PC-3 (cell line): ENCODE data around the gene MAPK8. TPM values are rescaled to one million over a fixed set of nuclear protein-coding genes. Genes with fewer than 3 reads are reported as not detected.
"Not testable (repeated sequence)": the region's sequence is repeated elsewhere in the genome, so short reads cannot be mapped to it uniquely, and the experiment has no call there.

Experiments
- ATAC-seq: fragments of 200-7000 bp; cut with Tn5 transposase; 2 replicates; pipeline ENCODE4 v1.9.1; 2020; ENCODE audit warnings: mild to moderate bottlenecking, moderate library complexity
- BruUV-seq: library from RNA; stranded (reverse); fragments of 400-500 nt; replicated peaks from 2 replicates; lab custom pipeline; 2021; lab: Mats Ljungman, UMichigan
- CTCF ChIA-PET: fragments of 300-600 bp; sonication (Branson Sonifier 250); formaldehyde crosslinking; loops from one replicate; lab custom pipeline; 2022; ENCODE audit warnings: antibody characterized with exemption; lab: Charles Lee
- POLR2A ChIA-PET: fragments of 300-600 bp; sonication (Branson Sonifier 250); formaldehyde crosslinking; loops from one replicate; lab custom pipeline; 2022; ENCODE audit warnings: antibody characterized with exemption; ENCODE audit not compliant: unreplicated experiment; lab: Charles Lee
- DNase-seq: peaks from one replicate; pipeline ENCODE4 v3.0.0-alpha.2; 2015
- H2AFZ ChIP-seq: fragments of 300-600 bp; sonication (generic); 2 replicates; pipeline ENCODE4 v1.6.0; 2016; ENCODE audit warnings: antibody characterized with exemption, low read length
- H3F3A ChIP-seq: fragments of 300-600 bp; sonication (generic); one replicate; pipeline ENCODE4 v1.6.0; 2017; ENCODE audit warnings: antibody characterized with exemption, low read length, control low read depth, mild to moderate bottlenecking; ENCODE audit not compliant: unreplicated experiment
- H3K27ac ChIP-seq: fragments of 300-600 bp; sonication (generic); 2 replicates; pipeline ENCODE4 v1.5.1; 2016; ENCODE audit warnings: mild to moderate bottlenecking, low read length
- H3K27me3 ChIP-seq: fragments of 300-600 bp; sonication (generic); 2 replicates; pipeline ENCODE4 v1.6.1; 2016; ENCODE audit warnings: low read length, mixed read lengths
- H3K36me3 ChIP-seq: fragments of 300-600 bp; sonication (generic); 2 replicates; pipeline ENCODE4 v1.6.1; 2016; ENCODE audit warnings: low read depth, mixed run types, low read length, mixed read lengths
- H3K4me1 ChIP-seq: fragments of 300-600 bp; sonication (generic); 2 replicates; pipeline ENCODE4 v1.5.1; 2016; ENCODE audit warnings: low read length; ENCODE audit not compliant: insufficient read depth
- H3K4me2 ChIP-seq: fragments of 300-600 bp; sonication (generic); 2 replicates; pipeline ENCODE4 v1.6.0; 2016; ENCODE audit warnings: low read length
- H3K4me3 ChIP-seq: fragments of 300-600 bp; sonication (generic); 2 replicates; pipeline ENCODE4 v1.5.1; 2016; ENCODE audit warnings: mild to moderate bottlenecking, low read length, mixed read lengths
- H3K79me2 ChIP-seq: fragments of 300-600 bp; sonication (generic); 2 replicates; pipeline ENCODE4 v1.6.1; 2017; ENCODE audit warnings: low read length, mixed read lengths
- H3K9ac ChIP-seq: fragments of 300-600 bp; sonication (generic); 2 replicates; pipeline ENCODE4 v1.6.0; 2016; ENCODE audit warnings: mild to moderate bottlenecking, low read length
- H3K9me2 ChIP-seq: fragments of 300-600 bp; sonication (generic); replicated peaks from 2 replicates; pipeline ENCODE4 v1.6.1; 2016; ENCODE audit warnings: mixed run types, low read length, mixed read lengths
- H3K9me3 ChIP-seq: fragments of 300-600 bp; sonication (generic); 2 replicates; pipeline ENCODE4 v1.6.1; 2016; ENCODE audit warnings: low read length, mixed read lengths
- H4K20me1 ChIP-seq: fragments of 300-600 bp; sonication (generic); 2 replicates; pipeline ENCODE4 v1.6.1; 2016; ENCODE audit warnings: low read length, mixed read lengths
- CTCF ChIP-seq: fragments of 300-600 bp; sonication (generic); conservative IDR thresholded peaks from 2 replicates; pipeline ENCODE4 v1.5.1; 2017; ENCODE audit warnings: antibody characterized with exemption, low read depth, mild to moderate bottlenecking, low read length
- EZH2 ChIP-seq: fragments of 300-600 bp; sonication (generic); IDR thresholded peaks from one replicate; pipeline ENCODE4 v1.6.1; 2017; ENCODE audit warnings: antibody characterized with exemption, mild to moderate bottlenecking, low read length; ENCODE audit not compliant: unreplicated experiment
- EZH2phosphoT487 ChIP-seq: fragments of 300-600 bp; sonication (generic); IDR thresholded peaks from 2 replicates; pipeline ENCODE4 v1.6.1; 2018; ENCODE audit warnings: mild to moderate bottlenecking, antibody characterized with exemption, low read length, borderline replicate concordance
- intact Hi-C: fragments of 100-400 bp; cut with micrococcal nuclease; formaldehyde crosslinking; loops from 2 replicates; pipeline ENCODE4 v1.9.0; 2023
- total RNA-seq: library from RNA; depleted of rRNA; stranded (reverse); fragments of >200 nt; gene quantifications from 2 replicates; pipeline ENCODE4 v1.2.3, GENCODE V29; 2014

MAPK8 gene
- total RNA-seq, 1 experiment from 2014 or later: 26.6 TPM

- Histone ChIP-seq H3K4me3 (no peak overlapping the region), H3K9me3 (peaks cover 3% of the 10 kb centered on the region; the same call in 1 of the 2 replicates), H3K9me2 (no peaks in the 10 kb centered on the region), H3F3A (no peaks in the 10 kb centered on the region), H3K36me3 (peaks cover 4% of the 10 kb centered on the region; the same call in 1 of the 2 replicates), H3K27ac (no peak overlapping the region), H3K9ac (no peak overlapping the region), H3K4me2 (no peak overlapping the region), H3K27me3 (no peaks in the 10 kb centered on the region; the same call in 1 of the 2 replicates), H4K20me1 (no peaks in the 10 kb centered on the region), H2AFZ (no peak overlapping the region), H3K4me1 (peaks cover 5% of the 10 kb centered on the region; the same call in 1 of the 2 replicates), H3K79me2 (no peaks in the 10 kb centered on the region)
- no TSS peak for BruUV-seq
- POLR2A ChIA-PET: no interaction called here
- intact Hi-C loops: loop anchor here (2.0 kb wide), 1 partner anchor 53 kb away; no protein-coding TSS in a partner anchor
- no peak for ATAC-seq
- TF ChIP-seq CTCF (no peak), EZH2 (no peak), EZH2phosphoT487 (no peak)
- DNase-seq: no peak
- CTCF ChIA-PET: no interaction called here
Observed at GRCh38 chr10:48417374-48417773, 110.9 kb downstream of the MAPK8 start.

GRCh38 chr10:48418189-48418788 is 111.8 kb downstream of the MAPK8 start:
- CTCF ChIA-PET: no interaction called here
- intact Hi-C loops: no loop called here
- POLR2A ChIA-PET: no interaction called here
- no peaks in the 10 kb centered on the region for H3F3A ChIP-seq
- no peak overlapping the region for H2AFZ ChIP-seq
- H3K27me3 ChIP-seq: peaks cover 6% of the 10 kb centered on the region; the same call in 1 of the 2 replicates
- no peaks in the 10 kb centered on the region for H3K36me3 ChIP-seq
- no TSS peak for BruUV-seq
- H3K4me2 ChIP-seq: no peak overlapping the region
- no peak for ATAC-seq
- no peak overlapping the region for H3K4me3 ChIP-seq
- DNase-seq: no peak
- peaks cover 5% of the 10 kb centered on the region; the same call in 1 of the 2 replicates for H3K4me1 ChIP-seq
- H3K9me3 ChIP-seq: no peaks in the 10 kb centered on the region
- H3K27ac ChIP-seq: no peak overlapping the region
- H4K20me1 ChIP-seq: no peaks in the 10 kb centered on the region
- no peak for TF ChIP-seq EZH2phosphoT487
- no peak for TF ChIP-seq EZH2
- H3K9ac ChIP-seq: no peak overlapping the region
- H3K9me2 ChIP-seq: no peaks in the 10 kb centered on the region
- H3K79me2 ChIP-seq: no peaks in the 10 kb centered on the region

GRCh38 chr10:48419714-48420113 is 113.2 kb downstream of the MAPK8 start:
- H2AFZ ChIP-seq: no peak overlapping the region
- H3F3A ChIP-seq: no peaks in the 10 kb centered on the region
- no peaks in the 10 kb centered on the region for H3K79me2 ChIP-seq
- H3K4me3 ChIP-seq: no peak overlapping the region
- TF ChIP-seq CTCF (no peak), EZH2 (no peak), EZH2phosphoT487 (no peak)
- no peaks in the 10 kb centered on the region for H3K36me3 ChIP-seq
- no TSS peak for BruUV-seq
- H3K4me2 ChIP-seq: no peak overlapping the region
- intact Hi-C loops: no loop called here
- H3K9ac ChIP-seq: no peak overlapping the region
- H4K20me1 ChIP-seq: no peaks in the 10 kb centered on the region
- peaks cover 5% of the 10 kb centered on the region; the same call in 1 of the 2 replicates for H3K4me1 ChIP-seq
- H3K27ac ChIP-seq: no peak overlapping the region
- no peaks in the 10 kb centered on the region for H3K9me2 ChIP-seq
- no peaks in the 10 kb centered on the region for H3K9me3 ChIP-seq
- DNase-seq (no peak), ATAC-seq (no peak)
- ChIA-PET POLR2A (no interaction called here), CTCF (no interaction called here)
- peaks cover 7% of the 10 kb centered on the region; the same call in 1 of the 2 replicates for H3K27me3 ChIP-seq

- H3F3A ChIP-seq, H3K9me3 ChIP-seq, H3K4me2 ChIP-seq, CTCF ChIA-PET, H3K4me1 ChIP-seq, DNase-seq, ATAC-seq, H3K9ac ChIP-seq, H3K9me2 ChIP-seq, H3K79me2 ChIP-seq, H3K36me3 ChIP-seq, BruUV-seq, H3K4me3 ChIP-seq, intact Hi-C loops, H4K20me1 ChIP-seq, POLR2A ChIA-PET, H2AFZ ChIP-seq, H3K27ac ChIP-seq: not testable (repeated sequence)
- peaks cover 11% of the 10 kb centered on the region; the same call in 1 of the 2 replicates for H3K27me3 ChIP-seq
Observed at GRCh38 chr10:48421862-48422261, 115.4 kb downstream of the MAPK8 start.
